ENCODE results near the gene SDK1.

DNA sequence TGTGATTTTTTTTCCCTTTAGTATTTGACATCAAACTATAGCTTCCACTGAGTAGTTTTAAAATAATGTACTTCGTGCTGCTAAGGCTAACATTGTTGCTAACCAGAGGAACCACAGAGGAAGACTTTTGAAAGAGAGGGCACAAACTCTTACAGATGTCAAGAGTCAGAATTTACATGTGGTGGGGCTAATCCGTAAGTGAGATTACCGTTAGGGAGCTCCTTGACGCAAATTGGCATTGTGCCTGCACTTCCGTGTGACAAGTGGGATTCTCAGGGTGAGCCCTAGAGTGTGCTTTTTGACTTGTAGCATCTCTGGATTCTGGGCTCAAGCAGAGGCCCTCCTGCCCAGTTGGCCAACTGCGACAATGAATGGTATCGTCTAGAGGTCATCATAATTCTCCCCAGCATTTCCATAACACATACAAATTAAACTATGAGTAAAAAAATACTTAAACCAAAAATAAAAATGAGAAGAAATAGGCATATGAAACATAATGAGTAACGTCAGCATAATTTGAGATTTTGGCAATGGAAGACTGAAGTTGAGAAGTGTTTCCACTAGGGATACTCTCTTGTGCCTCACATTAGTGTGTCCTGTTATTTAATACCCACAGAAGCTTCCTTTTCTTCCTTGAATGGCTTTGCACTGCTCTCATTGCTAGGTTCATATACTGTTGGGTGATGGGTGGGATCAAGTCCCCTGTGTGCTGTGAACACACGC is 164.0 kb downstream of the SDK1 start:
- TF ChIP-seq, protein P1, sequence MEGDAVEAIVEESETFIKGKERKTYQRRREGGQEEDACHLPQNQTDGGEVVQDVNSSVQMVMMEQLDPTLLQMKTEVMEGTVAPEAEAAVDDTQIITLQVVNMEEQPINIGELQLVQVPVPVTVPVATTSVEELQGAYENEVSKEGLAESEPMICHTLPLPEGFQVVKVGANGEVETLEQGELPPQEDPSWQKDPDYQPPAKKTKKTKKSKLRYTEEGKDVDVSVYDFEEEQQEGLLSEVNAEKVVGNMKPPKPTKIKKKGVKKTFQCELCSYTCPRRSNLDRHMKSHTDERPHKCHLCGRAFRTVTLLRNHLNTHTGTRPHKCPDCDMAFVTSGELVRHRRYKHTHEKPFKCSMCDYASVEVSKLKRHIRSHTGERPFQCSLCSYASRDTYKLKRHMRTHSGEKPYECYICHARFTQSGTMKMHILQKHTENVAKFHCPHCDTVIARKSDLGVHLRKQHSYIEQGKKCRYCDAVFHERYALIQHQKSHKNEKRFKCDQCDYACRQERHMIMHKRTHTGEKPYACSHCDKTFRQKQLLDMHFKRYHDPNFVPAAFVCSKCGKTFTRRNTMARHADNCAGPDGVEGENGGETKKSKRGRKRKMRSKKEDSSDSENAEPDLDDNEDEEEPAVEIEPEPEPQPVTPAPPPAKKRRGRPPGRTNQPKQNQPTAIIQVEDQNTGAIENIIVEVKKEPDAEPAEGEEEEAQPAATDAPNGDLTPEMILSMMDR (IDR thresholded peaks at IDR 0.05) = no peak
- no peak for TF ChIP-seq POLR2A (IDR thresholded peaks at IDR 0.05)
